WTC11 (cell line): ENCODE results near the gene FAHD2A. TPM values are rescaled to one million over a fixed set of nuclear protein-coding genes. Genes with fewer than 3 reads are reported as not detected.

Experiments used
- ATAC-seq: fragments of 200-7000 bp; cut with Tn5 transposase; 2 replicates; pipeline ENCODE4 v1.10.0; 2021; ENCODE audit warnings: mild to moderate bottlenecking, moderate library complexity
- CTCF ChIA-PET: fragments of 300-600 bp; sonication (Branson Sonifier 250); formaldehyde crosslinking; loops from one replicate; lab custom pipeline; 2021; ENCODE audit warnings: antibody characterized with exemption; lab: Charles Lee
- POLR2A ChIA-PET: fragments of 350-600 bp; sonication (Branson Sonifier 250); formaldehyde crosslinking; loops from one replicate; lab custom pipeline; 2021; ENCODE audit warnings: antibody characterized with exemption; lab: Charles Lee
- DNase-seq: peaks from one replicate; pipeline ENCODE4 v3.0.0; 2021; ENCODE audit warnings: low spot score
- H3K27ac Mint-ChIP-seq: 2 replicates; pipeline ENCODE4 v1.8.0; 2021; ENCODE audit warnings: mixed read lengths
- H3K27me3 Mint-ChIP-seq: 2 replicates; pipeline ENCODE4 v1.8.0; 2021; ENCODE audit warnings: low read depth, mild to moderate bottlenecking, moderate library complexity, mixed read lengths
- H3K36me3 Mint-ChIP-seq: 2 replicates; pipeline ENCODE4 v1.8.0; 2021; ENCODE audit warnings: mixed read lengths
- H3K4me1 Mint-ChIP-seq: 2 replicates; pipeline ENCODE4 v1.8.0; 2022; ENCODE audit warnings: mixed read lengths
- H3K4me3 Mint-ChIP-seq: 2 replicates; pipeline ENCODE4 v1.8.0; 2021; ENCODE audit warnings: mild to moderate bottlenecking, moderate library complexity, mixed read lengths
- H3K9me3 Mint-ChIP-seq: 2 replicates; pipeline ENCODE4 v1.8.0; 2021; ENCODE audit warnings: mixed read lengths
- ATF2 ChIP-seq: sonication (generic); formaldehyde crosslinking; IDR thresholded peaks from 2 replicates; pipeline ENCODE4 v1.8.1; 2022; ENCODE audit warnings: low read depth, missing genetic modification reagents, borderline replicate concordance
- ATF6 ChIP-seq: sonication (generic); formaldehyde crosslinking; IDR thresholded peaks from 2 replicates; pipeline ENCODE4 v1.8.1; 2023; ENCODE audit warnings: mild to moderate bottlenecking, missing genetic modification reagents
- CDX4 ChIP-seq: fragments of 250-450 bp; sonication (Bioruptor Pico); IDR thresholded peaks from 2 replicates; pipeline ENCODE4 v1.9.0; 2021; ENCODE audit warnings: moderate library complexity, mild to moderate bottlenecking, inconsistent platforms, borderline replicate concordance
- FOXP1 ChIP-seq: sonication (generic); formaldehyde crosslinking; IDR thresholded peaks from 2 replicates; pipeline ENCODE4 v1.8.0; 2022; ENCODE audit warnings: missing genetic modification reagents, mild to moderate bottlenecking, moderate library complexity, borderline replicate concordance
- GABPB1 ChIP-seq: sonication (generic); formaldehyde crosslinking; IDR thresholded peaks from 2 replicates; pipeline ENCODE4 v1.8.1; 2023; ENCODE audit warnings: mild to moderate bottlenecking, missing genetic modification reagents
- HMGA2 ChIP-seq: fragments of 250-450 bp; sonication (Bioruptor Pico); IDR thresholded peaks from 2 replicates; pipeline ENCODE4 v1.4.0; 2021; ENCODE audit warnings: mild to moderate bottlenecking, moderate library complexity
- IRF2 ChIP-seq: sonication (generic); formaldehyde crosslinking; IDR thresholded peaks from 2 replicates; pipeline ENCODE4 v1.8.0; 2022; ENCODE audit warnings: low read depth, missing genetic modification reagents, borderline replicate concordance
- NFATC4 ChIP-seq: fragments of 250-450 bp; sonication (Bioruptor Pico); IDR thresholded peaks from 2 replicates; pipeline ENCODE4 v1.9.0; 2021; ENCODE audit warnings: mild to moderate bottlenecking
- SMAD4 ChIP-seq: sonication (generic); formaldehyde crosslinking; IDR thresholded peaks from 2 replicates; pipeline ENCODE4 v1.8.0; 2022; ENCODE audit warnings: mild to moderate bottlenecking, missing genetic modification reagents
- SP1 ChIP-seq: sonication (generic); formaldehyde crosslinking; conservative IDR thresholded peaks from 2 replicates; pipeline ENCODE4 v1.8.1; 2022; ENCODE audit warnings: missing genetic modification reagents
- ZBTB21 ChIP-seq: sonication (generic); formaldehyde crosslinking; IDR thresholded peaks from 2 replicates; pipeline ENCODE4 v1.8.1; 2023; ENCODE audit warnings: mild to moderate bottlenecking, missing genetic modification reagents, borderline replicate concordance
- ZMAT4 ChIP-seq: fragments of 250-450 bp; sonication (Bioruptor Pico); IDR thresholded peaks from 2 replicates; pipeline ENCODE4 v1.9.0; 2021; ENCODE audit warnings: mild to moderate bottlenecking
- ZNF396 ChIP-seq: fragments of 250-450 bp; sonication (Bioruptor Pico); IDR thresholded peaks from 2 replicates; pipeline ENCODE4 v1.8.0; 2021; ENCODE audit warnings: mild to moderate bottlenecking, moderate library complexity, borderline replicate concordance
- ZNF532 ChIP-seq: fragments of 250-450 bp; sonication (Bioruptor Pico); IDR thresholded peaks from 2 replicates; pipeline ENCODE4 v1.9.0; 2021; ENCODE audit warnings: mild to moderate bottlenecking, borderline replicate concordance
- ZNF671 ChIP-seq: fragments of 250-450 bp; sonication (Bioruptor Pico); IDR thresholded peaks from 2 replicates; pipeline ENCODE4 v1.8.0; 2021; ENCODE audit warnings: mild to moderate bottlenecking
- total RNA-seq: library from RNA; stranded (reverse); gene quantifications from 3 replicates; pipeline ENCODE4 v1.2.3, GENCODE V29; 2021
- TF ChIP-seq, protein P1 (sequence below): fragments of 250-450 bp; sonication (Bioruptor Pico); IDR thresholded peaks from 2 replicates; pipeline ENCODE4 v1.8.0; 2021; ENCODE audit warnings: mild to moderate bottlenecking
- TF ChIP-seq, protein P2 (sequence below): sonication (generic); formaldehyde crosslinking; IDR thresholded peaks from 2 replicates; pipeline ENCODE4 v1.8.1; 2022; ENCODE audit warnings: low read depth, mild to moderate bottlenecking, moderate library complexity, missing genetic modification reagents, borderline replicate concordance
- TF ChIP-seq, protein P3 (sequence below): sonication (generic); formaldehyde crosslinking; IDR thresholded peaks from 2 replicates; pipeline ENCODE4 v1.8.1; 2023; ENCODE audit warnings: mild to moderate bottlenecking, missing genetic modification reagents, borderline replicate concordance

FAHD2A gene
- total RNA-seq, 1 experiment from 2014 or later = 47.9 TPM

DNA sequence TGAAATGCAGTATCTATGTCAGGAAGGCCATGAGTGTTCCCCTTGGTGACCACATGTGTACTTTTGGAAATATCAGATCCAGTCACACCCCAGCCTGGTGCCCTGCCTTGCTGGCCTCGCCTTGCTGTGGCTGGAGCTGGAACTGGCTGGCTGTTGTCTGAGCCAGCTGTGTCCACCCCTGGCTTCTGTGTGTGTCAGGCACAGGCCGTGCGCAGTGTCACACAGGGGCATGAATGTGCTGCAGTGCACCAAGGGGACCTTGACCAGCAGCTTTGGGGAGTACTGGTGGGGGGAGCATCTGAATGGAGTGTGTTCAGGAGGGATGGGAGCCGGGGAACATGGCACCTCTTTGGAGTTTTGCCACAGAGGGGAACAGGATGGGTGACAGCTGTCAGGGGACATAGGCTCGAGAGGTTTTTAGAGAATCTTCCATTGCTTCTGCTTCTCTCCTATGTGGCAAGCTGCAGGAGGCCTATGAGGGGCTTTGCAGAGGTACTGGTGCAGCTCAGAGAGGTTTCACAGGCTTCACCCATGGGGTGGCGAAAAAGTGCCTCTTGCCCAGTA, 44.7 kb upstream of the FAHD2A start (continued):
- TF ChIP-seq ZBTB21 (no peak), FOXP1 (CRISPR knock-in tag) (no peak), IRF2 (no peak)
- TF ChIP-seq, protein P1, sequence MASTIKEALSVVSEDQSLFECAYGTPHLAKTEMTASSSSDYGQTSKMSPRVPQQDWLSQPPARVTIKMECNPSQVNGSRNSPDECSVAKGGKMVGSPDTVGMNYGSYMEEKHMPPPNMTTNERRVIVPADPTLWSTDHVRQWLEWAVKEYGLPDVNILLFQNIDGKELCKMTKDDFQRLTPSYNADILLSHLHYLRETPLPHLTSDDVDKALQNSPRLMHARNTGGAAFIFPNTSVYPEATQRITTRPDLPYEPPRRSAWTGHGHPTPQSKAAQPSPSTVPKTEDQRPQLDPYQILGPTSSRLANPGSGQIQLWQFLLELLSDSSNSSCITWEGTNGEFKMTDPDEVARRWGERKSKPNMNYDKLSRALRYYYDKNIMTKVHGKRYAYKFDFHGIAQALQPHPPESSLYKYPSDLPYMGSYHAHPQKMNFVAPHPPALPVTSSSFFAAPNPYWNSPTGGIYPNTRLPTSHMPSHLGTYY = no peak

DNA sequence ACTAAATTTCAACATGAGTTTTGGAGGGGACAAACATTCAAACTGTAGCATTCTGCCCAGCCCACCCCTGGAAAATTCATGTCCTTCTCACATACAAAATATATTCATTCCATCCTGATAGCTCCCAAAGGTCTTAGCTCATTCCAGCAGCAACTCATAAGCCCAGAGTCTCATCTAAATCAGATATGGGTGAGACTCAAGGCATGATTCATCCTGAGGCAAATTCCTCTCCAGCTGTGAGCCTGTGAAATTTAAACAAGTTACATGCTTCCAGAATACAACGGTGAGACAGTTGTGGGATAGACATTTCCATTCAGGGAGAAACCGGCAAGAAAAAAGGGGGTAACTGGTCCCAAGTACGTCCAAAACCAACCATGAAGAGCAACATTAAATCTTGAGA, 43.5 kb upstream of the FAHD2A start:
- no peak overlapping the region for H3K4me3 Mint-ChIP-seq
- peaks cover 10% of the 10 kb centered on the region; the same call in 1 of the 2 replicates for H3K9me3 Mint-ChIP-seq
- ChIA-PET POLR2A (no interaction called here), CTCF (interaction anchor here (0.9 to 1.3 kb wide), 3 partner anchors 14 to 31 kb away, joined by 3 to 6 read pairs (median 3); no protein-coding TSS in a partner anchor)
- no peaks in the 10 kb centered on the region for H3K4me1 Mint-ChIP-seq
- no peak for DNase-seq
- H3K27me3 Mint-ChIP-seq = peaks cover 4% of the 10 kb centered on the region; the same call in 1 of the 2 replicates
- H3K36me3 Mint-ChIP-seq = no peaks in the 10 kb centered on the region
- no peak for ATAC-seq
- H3K27ac Mint-ChIP-seq = no peak overlapping the region
- TF ChIP-seq HMGA2 = no peak
- no peak for TF ChIP-seq ZNF396 (CRISPR knock-in tag)
- no peak for TF ChIP-seq SMAD4 (CRISPR knock-in tag)
- no peak for TF ChIP-seq CDX4
- TF ChIP-seq, protein P2, sequence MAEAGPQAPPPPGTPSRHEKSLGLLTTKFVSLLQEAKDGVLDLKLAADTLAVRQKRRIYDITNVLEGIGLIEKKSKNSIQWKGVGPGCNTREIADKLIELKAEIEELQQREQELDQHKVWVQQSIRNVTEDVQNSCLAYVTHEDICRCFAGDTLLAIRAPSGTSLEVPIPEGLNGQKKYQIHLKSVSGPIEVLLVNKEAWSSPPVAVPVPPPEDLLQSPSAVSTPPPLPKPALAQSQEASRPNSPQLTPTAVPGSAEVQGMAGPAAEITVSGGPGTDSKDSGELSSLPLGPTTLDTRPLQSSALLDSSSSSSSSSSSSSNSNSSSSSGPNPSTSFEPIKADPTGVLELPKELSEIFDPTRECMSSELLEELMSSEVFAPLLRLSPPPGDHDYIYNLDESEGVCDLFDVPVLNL (CRISPR knock-in tag) = no peak
- no peak for TF ChIP-seq SP1
- no peak for TF ChIP-seq ATF2 (CRISPR knock-in tag)
- TF ChIP-seq NFATC4 (CRISPR knock-in tag) = no peak
- TF ChIP-seq ATF6 = no peak
- no peak for TF ChIP-seq GABPB1 (CRISPR knock-in tag)
- no peak for TF ChIP-seq ZMAT4 (CRISPR knock-in tag)
- TF ChIP-seq ZNF671 (CRISPR knock-in tag) = no peak
- TF ChIP-seq, protein P3, sequence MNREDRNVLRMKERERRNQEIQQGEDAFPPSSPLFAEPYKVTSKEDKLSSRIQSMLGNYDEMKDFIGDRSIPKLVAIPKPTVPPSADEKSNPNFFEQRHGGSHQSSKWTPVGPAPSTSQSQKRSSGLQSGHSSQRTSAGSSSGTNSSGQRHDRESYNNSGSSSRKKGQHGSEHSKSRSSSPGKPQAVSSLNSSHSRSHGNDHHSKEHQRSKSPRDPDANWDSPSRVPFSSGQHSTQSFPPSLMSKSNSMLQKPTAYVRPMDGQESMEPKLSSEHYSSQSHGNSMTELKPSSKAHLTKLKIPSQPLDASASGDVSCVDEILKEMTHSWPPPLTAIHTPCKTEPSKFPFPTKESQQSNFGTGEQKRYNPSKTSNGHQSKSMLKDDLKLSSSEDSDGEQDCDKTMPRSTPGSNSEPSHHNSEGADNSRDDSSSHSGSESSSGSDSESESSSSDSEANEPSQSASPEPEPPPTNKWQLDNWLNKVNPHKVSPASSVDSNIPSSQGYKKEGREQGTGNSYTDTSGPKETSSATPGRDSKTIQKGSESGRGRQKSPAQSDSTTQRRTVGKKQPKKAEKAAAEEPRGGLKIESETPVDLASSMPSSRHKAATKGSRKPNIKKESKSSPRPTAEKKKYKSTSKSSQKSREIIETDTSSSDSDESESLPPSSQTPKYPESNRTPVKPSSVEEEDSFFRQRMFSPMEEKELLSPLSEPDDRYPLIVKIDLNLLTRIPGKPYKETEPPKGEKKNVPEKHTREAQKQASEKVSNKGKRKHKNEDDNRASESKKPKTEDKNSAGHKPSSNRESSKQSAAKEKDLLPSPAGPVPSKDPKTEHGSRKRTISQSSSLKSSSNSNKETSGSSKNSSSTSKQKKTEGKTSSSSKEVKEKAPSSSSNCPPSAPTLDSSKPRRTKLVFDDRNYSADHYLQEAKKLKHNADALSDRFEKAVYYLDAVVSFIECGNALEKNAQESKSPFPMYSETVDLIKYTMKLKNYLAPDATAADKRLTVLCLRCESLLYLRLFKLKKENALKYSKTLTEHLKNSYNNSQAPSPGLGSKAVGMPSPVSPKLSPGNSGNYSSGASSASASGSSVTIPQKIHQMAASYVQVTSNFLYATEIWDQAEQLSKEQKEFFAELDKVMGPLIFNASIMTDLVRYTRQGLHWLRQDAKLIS (CRISPR knock-in tag) = no peak
- TF ChIP-seq ZNF532 (CRISPR knock-in tag) = no peak
- TF ChIP-seq, all 79 proteins: peak for 0
